HG02623 (cell line): Measurements from ENCODE around the gene LRRC10.

ENCODE experiments used
- ATAC-seq: cut with Tn5 transposase; IDR thresholded peaks from one replicate; pipeline ENCODE4 v1.9.1; 2021; ENCODE audit warnings: moderate library complexity; ENCODE audit not compliant: unreplicated experiment

Gene LRRC10

GRCh38 chr12:69610729-69611128, at the start of gene LRRC10:
Gene LRRC10, minus strand, starts transcription at chr12:69610907. Its CDS starts 69 bp downstream, at chr12:69610838.
- no peak for ATAC-seq

GRCh38 chr12:69660164-69660863, 49.6 kb upstream of the LRRC10 start:
- no peak for ATAC-seq

GRCh38 chr12:69658203-69658602, 47.5 kb upstream of the LRRC10 start:
- ATAC-seq = no peak

GRCh38 chr12:69657376-69658137, 46.9 kb upstream of the LRRC10 start:
- no peak for ATAC-seq

GRCh38 chr12:69655616-69656340, 45.1 kb upstream of the LRRC10 start:
- ATAC-seq = no peak

GRCh38 chr12:69653703-69654102, 43.0 kb upstream of the LRRC10 start:
- no peak for ATAC-seq

- no peak for ATAC-seq
These were observed 41.2 kb upstream of the LRRC10 start for GRCh38 chr12:69651922-69652321.

- no peak for ATAC-seq
These were observed 38.8 kb upstream of the LRRC10 start for GRCh38 chr12:69649529-69649928.

- ATAC-seq = no peak
These were observed 37.8 kb upstream of the LRRC10 start for GRCh38 chr12:69648476-69648875.

- no peak for ATAC-seq
These were observed 36.5 kb upstream of the LRRC10 start for GRCh38 chr12:69647178-69647577.

- no peak for ATAC-seq
These were observed 34.3 kb upstream of the LRRC10 start for GRCh38 chr12:69645031-69645430.

GRCh38 chr12:69644511-69644910, 33.8 kb upstream of the LRRC10 start:
- ATAC-seq = no peak

GRCh38 chr12:69642531-69642930, 31.8 kb upstream of the LRRC10 start:
- no peak for ATAC-seq

GRCh38 chr12:69641546-69641945, 30.8 kb upstream of the LRRC10 start:
- ATAC-seq = no peak

GRCh38 chr12:69639400-69640016, 28.8 kb upstream of the LRRC10 start:
- peak; percentile 77 for ATAC-seq

GRCh38 chr12:69633061-69633460, 22.4 kb upstream of the LRRC10 start:
- no peak for ATAC-seq

- ATAC-seq = no peak
These were observed 19.5 kb upstream of the LRRC10 start for GRCh38 chr12:69630191-69630590.

GRCh38 chr12:69627501-69627900, 16.8 kb upstream of the LRRC10 start:
- no peak for ATAC-seq

- ATAC-seq = no peak
These were observed 13.3 kb upstream of the LRRC10 start for GRCh38 chr12:69623970-69624369.

GRCh38 chr12:69621551-69621950, 10.8 kb upstream of the LRRC10 start:
- no peak for ATAC-seq

GRCh38 chr12:69620921-69621320, 10.2 kb upstream of the LRRC10 start:
- ATAC-seq = no peak
